ENCODE data around the gene OLFML2A.
"Not testable (repeated sequence)": the region's sequence is repeated elsewhere in the genome, so short reads cannot be mapped to it uniquely, and the experiment has no call there.

The OLFML2A gene

DNA sequence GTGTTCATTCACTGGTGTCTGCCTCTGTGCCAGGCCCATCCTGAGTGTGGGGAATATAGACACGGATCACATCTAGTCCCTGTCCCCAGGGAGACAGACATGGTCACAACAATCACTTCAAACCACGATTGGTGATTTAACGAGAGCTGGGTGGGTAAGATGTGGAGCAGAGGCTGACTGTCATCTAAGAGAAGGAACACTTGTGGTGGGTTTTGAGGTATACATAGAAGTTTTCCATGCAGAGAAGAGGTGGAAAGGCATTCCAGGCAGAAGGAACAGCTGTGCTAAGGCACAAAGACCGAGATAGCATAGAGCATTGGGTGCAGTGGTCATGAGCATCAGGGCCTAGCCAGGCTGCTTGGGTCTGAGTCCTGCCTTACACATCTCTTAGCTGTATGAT, 53.7 kb downstream of the OLFML2A start:
- in situ Hi-C loops (cut with MboI; ENCODE audit: low sequenced_read_pairs, unreplicated experiment) = no loop called here
- no peak for DNase-seq (ENCODE audit: low spot score)
- TF ChIP-seq, protein P1, sequence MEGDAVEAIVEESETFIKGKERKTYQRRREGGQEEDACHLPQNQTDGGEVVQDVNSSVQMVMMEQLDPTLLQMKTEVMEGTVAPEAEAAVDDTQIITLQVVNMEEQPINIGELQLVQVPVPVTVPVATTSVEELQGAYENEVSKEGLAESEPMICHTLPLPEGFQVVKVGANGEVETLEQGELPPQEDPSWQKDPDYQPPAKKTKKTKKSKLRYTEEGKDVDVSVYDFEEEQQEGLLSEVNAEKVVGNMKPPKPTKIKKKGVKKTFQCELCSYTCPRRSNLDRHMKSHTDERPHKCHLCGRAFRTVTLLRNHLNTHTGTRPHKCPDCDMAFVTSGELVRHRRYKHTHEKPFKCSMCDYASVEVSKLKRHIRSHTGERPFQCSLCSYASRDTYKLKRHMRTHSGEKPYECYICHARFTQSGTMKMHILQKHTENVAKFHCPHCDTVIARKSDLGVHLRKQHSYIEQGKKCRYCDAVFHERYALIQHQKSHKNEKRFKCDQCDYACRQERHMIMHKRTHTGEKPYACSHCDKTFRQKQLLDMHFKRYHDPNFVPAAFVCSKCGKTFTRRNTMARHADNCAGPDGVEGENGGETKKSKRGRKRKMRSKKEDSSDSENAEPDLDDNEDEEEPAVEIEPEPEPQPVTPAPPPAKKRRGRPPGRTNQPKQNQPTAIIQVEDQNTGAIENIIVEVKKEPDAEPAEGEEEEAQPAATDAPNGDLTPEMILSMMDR (IDR thresholded peaks at IDR 0.05; ENCODE audit: borderline replicate concordance, control extremely low read depth, extremely low read depth, insufficient read depth, missing control alignments) = no peak

DNA sequence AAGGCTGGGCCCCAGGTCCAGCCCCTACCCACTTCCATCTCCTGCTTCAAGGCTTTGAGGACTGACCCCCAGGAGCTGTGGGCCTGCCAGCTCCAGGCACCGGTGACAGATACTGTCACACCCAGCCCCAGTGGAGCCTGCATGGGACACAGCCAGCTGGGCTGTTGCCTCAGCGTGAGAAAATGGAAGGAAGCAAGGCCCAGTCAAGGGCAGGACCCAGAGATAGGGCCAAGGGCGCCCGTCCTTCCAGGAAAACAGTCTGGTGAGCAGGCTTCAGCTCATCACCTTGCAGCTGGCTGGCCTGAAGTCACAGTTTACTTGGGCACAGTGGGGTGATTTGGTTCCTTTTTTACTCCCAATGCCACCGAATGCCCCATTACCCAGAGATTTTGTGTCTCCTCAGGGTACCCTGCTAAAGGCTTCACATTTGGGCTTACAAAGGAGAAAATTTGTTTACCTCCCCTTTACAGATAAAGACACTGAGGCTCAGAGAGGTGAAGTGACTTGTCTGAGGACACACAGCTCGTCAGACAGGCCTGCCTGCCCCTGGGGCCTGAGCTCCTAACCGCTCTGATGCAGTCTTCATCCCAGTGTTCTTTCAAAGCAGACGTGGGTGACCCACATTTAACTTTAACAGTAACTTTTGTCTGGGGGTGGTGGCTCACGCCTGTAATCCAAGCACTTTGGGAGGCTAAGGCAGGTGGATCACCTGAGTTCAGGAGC, 54.9 kb downstream of the OLFML2A start:
- in situ Hi-C loops (cut with MboI; ENCODE audit: low sequenced_read_pairs, unreplicated experiment) = no loop called here
- TF ChIP-seq, protein P1 (IDR thresholded peaks at IDR 0.05; ENCODE audit: borderline replicate concordance, control extremely low read depth, extremely low read depth, insufficient read depth, missing control alignments) = no peak
- no peak for DNase-seq (ENCODE audit: low spot score)

DNA sequence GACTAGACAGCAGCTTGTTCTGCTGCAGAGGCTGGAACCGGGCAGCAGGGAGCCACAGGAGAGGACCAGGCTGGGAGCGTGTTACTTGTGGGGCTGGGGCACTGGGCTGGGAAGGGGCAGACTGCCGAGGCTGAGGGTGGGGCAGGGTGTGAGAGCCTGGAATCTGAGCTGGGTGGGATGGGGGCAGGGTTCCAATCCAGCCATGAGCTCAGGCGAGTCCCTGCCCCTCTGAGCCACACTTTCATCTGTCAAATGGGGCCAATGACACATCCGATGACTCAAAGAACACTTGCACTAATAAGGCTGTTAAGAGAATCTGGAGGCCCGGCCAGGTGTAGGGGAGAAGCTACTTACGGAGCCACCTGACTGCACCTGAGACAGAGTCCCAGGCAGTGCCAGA, 57.7 kb downstream of the OLFML2A start:
- in situ Hi-C loops (cut with MboI; ENCODE audit: low sequenced_read_pairs, unreplicated experiment) = no loop called here

DNA sequence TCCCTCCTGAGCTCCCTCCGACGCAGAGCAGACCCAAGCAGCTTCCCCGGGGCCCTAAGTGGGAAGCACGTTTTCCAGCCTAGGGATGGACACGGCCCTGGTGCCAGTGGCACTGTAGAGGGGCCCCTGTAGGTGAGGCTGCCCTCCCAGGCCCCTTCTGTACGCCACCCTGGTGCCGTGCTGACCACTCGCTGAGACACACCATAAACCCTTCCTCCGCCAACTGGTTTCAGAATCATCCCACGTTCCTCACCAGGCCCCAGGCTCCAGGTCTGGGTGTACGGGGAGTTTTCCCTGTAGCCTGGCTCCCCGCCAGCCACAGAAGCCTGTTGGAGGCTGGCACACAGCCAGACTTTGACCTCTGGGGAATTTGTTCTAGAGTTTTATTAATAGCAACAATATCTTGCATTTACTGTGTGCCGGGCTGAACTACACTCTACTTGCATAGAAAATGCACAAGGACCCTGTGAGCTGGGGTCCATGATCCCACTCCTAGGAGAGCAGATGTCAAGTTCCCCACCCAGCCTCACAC, 58.2 kb downstream of the OLFML2A start:
- DNase-seq (ENCODE audit: low spot score) = no peak
- in situ Hi-C loops (cut with MboI; ENCODE audit: low sequenced_read_pairs, unreplicated experiment) = no loop called here
- TF ChIP-seq, protein P1 (IDR thresholded peaks at IDR 0.05; ENCODE audit: borderline replicate concordance, control extremely low read depth, extremely low read depth, insufficient read depth, missing control alignments) = no peak

More for the DNA sequence above, 57.7 kb downstream of the OLFML2A start:
- TF ChIP-seq, protein P1 (IDR thresholded peaks at IDR 0.05; ENCODE audit: borderline replicate concordance, control extremely low read depth, extremely low read depth, insufficient read depth, missing control alignments) = no peak
- DNase-seq (ENCODE audit: low spot score) = no peak

- DNase-seq (ENCODE audit: low spot score); in situ Hi-C loops (cut with MboI; ENCODE audit: low sequenced_read_pairs, unreplicated experiment): not testable (repeated sequence)
Measured at GRCh38 chr9:124838132-124838531, 61.2 kb downstream of the OLFML2A start.

DNA sequence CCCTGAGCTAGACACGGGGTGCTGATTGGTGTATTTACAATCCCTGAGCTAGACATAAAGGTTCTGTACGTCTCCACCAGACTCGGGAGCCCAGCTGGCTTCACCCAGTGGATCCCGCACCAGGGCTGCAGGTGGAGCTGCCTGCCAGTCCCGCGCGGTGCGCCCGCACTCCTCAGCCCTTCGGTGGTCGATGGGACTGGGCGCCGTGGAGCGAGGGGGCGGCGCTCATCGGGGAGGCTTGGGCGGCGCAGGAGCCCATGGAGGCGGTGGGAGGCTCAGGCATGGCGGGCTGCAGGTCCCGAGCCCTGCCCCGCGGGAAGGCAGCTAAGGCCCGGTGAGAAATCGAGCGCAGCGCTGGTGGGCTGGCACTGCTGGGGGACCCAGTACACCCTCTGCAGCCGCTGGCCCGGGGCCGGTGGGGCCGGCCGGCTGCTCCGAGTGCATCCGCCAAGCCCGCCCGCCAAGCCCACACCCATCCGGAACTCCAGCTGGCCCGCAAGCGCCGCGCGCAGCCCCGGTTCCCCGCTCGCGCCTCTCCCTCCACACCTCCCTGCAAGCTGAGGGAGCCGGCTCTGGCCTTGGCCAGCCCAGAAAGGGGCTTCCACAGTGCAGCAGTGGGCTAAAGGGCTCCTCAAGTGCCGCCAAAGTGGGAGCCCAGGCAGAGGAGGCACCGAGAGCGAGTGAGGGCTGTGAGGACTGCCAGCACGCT, 61.8 kb downstream of the OLFML2A start:
- DNase-seq (ENCODE audit: low spot score); in situ Hi-C loops (cut with MboI; ENCODE audit: low sequenced_read_pairs, unreplicated experiment): not testable (repeated sequence)

- DNase-seq (ENCODE audit: low spot score) = no peak
- TF ChIP-seq, protein P1 (IDR thresholded peaks at IDR 0.05; ENCODE audit: borderline replicate concordance, control extremely low read depth, extremely low read depth, insufficient read depth, missing control alignments) = no peak
- in situ Hi-C loops (cut with MboI; ENCODE audit: low sequenced_read_pairs, unreplicated experiment) = no loop called here
Measured at GRCh38 chr9:124839612-124840299, 62.8 kb downstream of the OLFML2A start.

All from GM13976 (cell line).